Lower leg skin (tissue), 4 donors: ENCODE measurements around the gene PTPN1. TPM values are rescaled to one million over a fixed set of nuclear protein-coding genes. Genes with fewer than 3 reads are reported as not detected.
A peak's percentile ranks its signal among the peaks of the same experiment; 100 is the strongest.

Source experiments
- DNase-seq, 2 donors: peaks; one replicate each; pipeline ENCODE4 v3.0.0-alpha.2; 2019; ENCODE audit warnings: low spot score in 2 of 2
- H3K4me3 ChIP-seq: fragments of 200-600 bp; sonication (generic); 2 replicates; pipeline ENCODE4 v1.5.1; 2017; ENCODE audit warnings: mild to moderate bottlenecking, low read depth; ENCODE audit not compliant: poor library complexity, severe bottlenecking
- POLR2A ChIP-seq, 2 donors: fragments of 450-650 bp; IDR thresholded peaks; one replicate each; pipeline ENCODE4 v1.6.1; 2016 to 2017; ENCODE audit warnings: antibody characterized with exemption in 2 of 2, mild to moderate bottlenecking in 1 of 2, moderate library complexity in 1 of 2
- WGBS, 2 donors: methylation state at CpG; one replicate each; pipeline ENCODE4 v1.1.5; 2018; 5-methylcytosine and 5-hydroxymethylcytosine counted together
- intact Hi-C: fragments of 100-400 bp; cut with DNase I; formaldehyde crosslinking; loops from one replicate; pipeline ENCODE4 v1.15.0; 2023; ENCODE audit warnings: low total_unique reads
- total RNA-seq, 4 donors: library from RNA; depleted of rRNA; stranded (reverse); fragments of >200 nt; gene quantifications; one replicate each; pipeline ENCODE4 v1.1.0, GENCODE V29; 2016
- TF ChIP-seq, protein P1 (sequence below), 3 donors: fragments of 450-650 bp; IDR thresholded peaks; one replicate each; pipeline ENCODE4 v1.5.1; 2016; ENCODE audit warnings: antibody characterized with exemption in 3 of 3, mild to moderate bottlenecking in 3 of 3, moderate library complexity in 2 of 3

Gene PTPN1
- total RNA-seq, 4 donors from 2014 or later, result 19.1 to 29.8 (median 23.3) TPM

- H3K4me3 ChIP-seq, result no peak overlapping the region
- TF ChIP-seq, protein P1, sequence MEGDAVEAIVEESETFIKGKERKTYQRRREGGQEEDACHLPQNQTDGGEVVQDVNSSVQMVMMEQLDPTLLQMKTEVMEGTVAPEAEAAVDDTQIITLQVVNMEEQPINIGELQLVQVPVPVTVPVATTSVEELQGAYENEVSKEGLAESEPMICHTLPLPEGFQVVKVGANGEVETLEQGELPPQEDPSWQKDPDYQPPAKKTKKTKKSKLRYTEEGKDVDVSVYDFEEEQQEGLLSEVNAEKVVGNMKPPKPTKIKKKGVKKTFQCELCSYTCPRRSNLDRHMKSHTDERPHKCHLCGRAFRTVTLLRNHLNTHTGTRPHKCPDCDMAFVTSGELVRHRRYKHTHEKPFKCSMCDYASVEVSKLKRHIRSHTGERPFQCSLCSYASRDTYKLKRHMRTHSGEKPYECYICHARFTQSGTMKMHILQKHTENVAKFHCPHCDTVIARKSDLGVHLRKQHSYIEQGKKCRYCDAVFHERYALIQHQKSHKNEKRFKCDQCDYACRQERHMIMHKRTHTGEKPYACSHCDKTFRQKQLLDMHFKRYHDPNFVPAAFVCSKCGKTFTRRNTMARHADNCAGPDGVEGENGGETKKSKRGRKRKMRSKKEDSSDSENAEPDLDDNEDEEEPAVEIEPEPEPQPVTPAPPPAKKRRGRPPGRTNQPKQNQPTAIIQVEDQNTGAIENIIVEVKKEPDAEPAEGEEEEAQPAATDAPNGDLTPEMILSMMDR (IDR thresholded peaks at IDR 0.05), result no peak
- TF ChIP-seq POLR2A (IDR thresholded peaks at IDR 0.05), result no peak
- WGBS, 2 donors, result 82 to 87% methylated on average over 2 of the region's 2 CpGs
- no peak for DNase-seq
- intact Hi-C loops, result loop anchor here (5.0 to 10.0 kb wide), 2 partner anchors 110 to 397 kb away; no protein-coding TSS in a partner anchor
Observed at GRCh38 chr20:50584687-50585086, 74.5 kb downstream of the PTPN1 start.

DNA sequence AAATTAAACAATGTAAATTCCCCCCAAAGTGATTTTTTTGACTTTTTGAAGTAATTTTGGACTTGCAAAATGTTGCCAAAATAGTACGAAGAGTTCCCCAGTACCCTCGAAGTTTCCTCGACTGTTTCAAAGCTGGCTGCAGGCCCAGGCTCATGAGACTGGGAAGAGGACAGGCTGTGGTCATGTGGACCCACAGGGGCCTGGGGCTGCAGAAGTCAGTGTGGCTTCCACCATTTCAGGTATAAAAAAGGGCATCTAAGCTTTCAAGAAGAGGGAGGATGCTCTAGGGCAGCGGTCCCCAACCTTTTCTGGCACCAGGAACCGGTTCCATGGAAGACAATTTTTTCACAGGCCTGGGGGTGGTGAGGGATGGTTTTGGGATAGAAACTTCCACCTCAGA lies 75.0 kb downstream of the PTPN1 start:
- DNase-seq, result no peak
- intact Hi-C loops, result loop anchor here (5.0 to 10.0 kb wide), 2 partner anchors 110 to 398 kb away; no protein-coding TSS in a partner anchor
- no peak overlapping the region for H3K4me3 ChIP-seq
- TF ChIP-seq, protein P1 (IDR thresholded peaks at IDR 0.05), result no peak
- no peak for TF ChIP-seq POLR2A (IDR thresholded peaks at IDR 0.05)
- 73 to 76% methylated on average over 5 of the region's 5 CpGs for WGBS, 2 donors

GRCh38 chr20:50585678-50586077 lies 75.5 kb downstream of the PTPN1 start:
- TF ChIP-seq, protein P1 (IDR thresholded peaks at IDR 0.05), result no peak
- TF ChIP-seq POLR2A (IDR thresholded peaks at IDR 0.05), result no peak
- WGBS, 2 donors, result 93 to 97% methylated on average over 9 of the region's 9 CpGs
- DNase-seq, result no peak
- intact Hi-C loops, result loop anchor here (5.0 to 10.0 kb wide), 2 partner anchors 111 to 398 kb away; no protein-coding TSS in a partner anchor
- no peak overlapping the region for H3K4me3 ChIP-seq

- H3K4me3 ChIP-seq, result no peak overlapping the region
- 86 to 89% methylated on average over 13 of the region's 13 CpGs for WGBS, 2 donors
- DNase-seq, result no peak
- no peak for TF ChIP-seq POLR2A (IDR thresholded peaks at IDR 0.05)
- TF ChIP-seq, protein P1 (IDR thresholded peaks at IDR 0.05), result no peak
- intact Hi-C loops, result loop anchor here (5.0 to 10.0 kb wide), 2 partner anchors 112 to 399 kb away; no protein-coding TSS in a partner anchor
Observed at GRCh38 chr20:50586531-50587232, 76.5 kb downstream of the PTPN1 start.

GRCh38 chr20:50587291-50587961 lies 77.2 kb downstream of the PTPN1 start:
- intact Hi-C loops, result loop anchor here (5.0 to 10.0 kb wide), 2 partner anchors 113 to 400 kb away; no protein-coding TSS in a partner anchor
- TF ChIP-seq, protein P1 (IDR thresholded peaks at IDR 0.05), result no peak
- 55 to 62% methylated on average over 17 to 19 of the region's 19 CpGs for WGBS, 2 donors
- peak; percentile 82 to 95 for DNase-seq
- H3K4me3 ChIP-seq, result no peak overlapping the region
